ENCODE data around the gene TUT4. TPM values are rescaled to one million over a fixed set of nuclear protein-coding genes. Genes with fewer than 3 reads are reported as not detected.

Gene TUT4
- total RNA-seq, 4 donors from 2014 or later = 90.5 to 169 (median 120) TPM

GRCh38 chr1:52385376-52385775, 167.5 kb downstream of the TUT4 start:
- H3K9me3 ChIP-seq = no peaks in the 10 kb centered on the region
- intact Hi-C loops (cut with DNase I) = no loop called here
- WGBS, 2 donors = 94 to 96% methylated on average over 3 of the region's 3 CpGs
- DNase-seq = no peak
- H3K27me3 ChIP-seq = no peaks in the 10 kb centered on the region
- no peak for TF ChIP-seq POLR2A (IDR thresholded peaks at IDR 0.05)
- no peak for TF ChIP-seq CTCF (IDR thresholded peaks at IDR 0.05)
- H3K4me1 ChIP-seq = no peaks in the 10 kb centered on the region
- H3K27ac ChIP-seq = no peak overlapping the region
- H3K36me3 ChIP-seq = no peaks in the 10 kb centered on the region
- H3K4me3 ChIP-seq (replicated peaks in 1 of 3) = no peak overlapping the region

Other genes starting within 250 kb of the TUT4 start
- gene CC2D1B, start 186.9 kb downstream of the TUT4 start, total RNA-seq = 10 to 100 TPM; 34.7 to 68.2 (median 48.4) TPM
- 1 to 10 TPM in 2 of 4 donors, under 1 TPM in 2; 0.22 to 1.2 (median 0.81) TPM for gene ORC1, start 148.7 kb downstream of the TUT4 start, total RNA-seq
- gene PRPF38A, start 148.5 kb downstream of the TUT4 start, total RNA-seq = 10 to 100 TPM; 19.9 to 31.3 (median 21.7) TPM
- gene GPX7, start 49.3 kb upstream of the TUT4 start, total RNA-seq = 10 to 100 TPM; 15.7 to 77.9 (median 32.1) TPM
- 1 to 10 TPM in 1 of 4 donors, under 1 TPM in 2, not detected in 1; 0.75 to 1.1 (median 0.94) TPM for gene SHISAL2A, start 80.1 kb upstream of the TUT4 start, total RNA-seq
- gene COA7, start 145.3 kb upstream of the TUT4 start, total RNA-seq = 10 to 100 TPM; 10.6 to 14.7 (median 11.5) TPM
- 10 to 100 TPM; 64.8 to 88.2 (median 82.2) TPM for gene ZYG11B, start 173.4 kb upstream of the TUT4 start, total RNA-seq